Thyroid gland (tissue), 4 donors: ENCODE data around the gene ETS1.

ENCODE experiments used
- CTCF ChIP-seq, 6 experiments: fragments of 200-600 bp in 3 of 6; fragments of 450-650 bp in 3 of 6; sonication (generic) in 3 of 6; IDR thresholded peaks; one replicate each; pipeline ENCODE4 v1.5.1; 2016 to 2019; ENCODE audit warnings: antibody characterized with exemption in 6 of 6, mild to moderate bottlenecking in 2 of 6, inconsistent platforms in 1 of 6, moderate library complexity in 1 of 6
- POLR2A ChIP-seq, 2 donors: fragments of 450-650 bp; IDR thresholded peaks; one replicate each; pipeline ENCODE4 v1.6.1; 2017; ENCODE audit warnings: antibody characterized with exemption in 2 of 2, mild to moderate bottlenecking in 2 of 2, moderate library complexity in 1 of 2

- TF ChIP-seq CTCF (IDR thresholded peaks at IDR 0.05) (no peak), POLR2A (IDR thresholded peaks at IDR 0.05) (no peak)
Measured at GRCh38 chr11:128531588-128531987, 55.8 kb downstream of the ETS1 start.
